IMR-90 (cell line): ENCODE results near the gene INCA1. TPM values are rescaled to one million over a fixed set of nuclear protein-coding genes. Genes with fewer than 3 reads are reported as not detected.

Experiments used
- ATAC-seq: fragments of 200-7000 bp; cut with Tn5 transposase; 2 replicates; pipeline ENCODE4 v1.9.1; 2020; ENCODE audit warnings: low read depth, mild to moderate bottlenecking, moderate library complexity
- BruUV-seq: library from RNA; stranded (reverse); fragments of 400-500 nt; replicated peaks from 2 replicates; lab custom pipeline; 2021; lab: Mats Ljungman, UMichigan
- CTCF ChIA-PET: fragments of 300-600 bp; formaldehyde crosslinking; extraction: SDS; loops from one replicate; lab custom pipeline; 2021; ENCODE audit warnings: antibody characterized with exemption; lab: Yijun Ruan, JAX
- POLR2A ChIA-PET: fragments of 300-600 bp; sonication (Branson Sonifier 250); formaldehyde crosslinking; loops from one replicate; lab custom pipeline; 2022; ENCODE audit warnings: antibody characterized with exemption; ENCODE audit not compliant: unreplicated experiment; lab: Charles Lee
- DNase-seq: peaks from one replicate; pipeline ENCODE4 v3.0.0; 2013
- H2AFZ ChIP-seq: replicated peaks from 2 replicates; pipeline ENCODE3; 2013; ENCODE audit warnings: low read length, mild to moderate bottlenecking; ENCODE audit not compliant: poor library complexity
- H2AK5ac ChIP-seq: 2 replicates; pipeline ENCODE4 v1.6.1; 2013; ENCODE audit warnings: low read depth, low read length, inconsistent platforms
- H2AK9ac ChIP-seq: replicated peaks from 2 replicates; pipeline ENCODE3; 2013; ENCODE audit warnings: mild to moderate bottlenecking, low read depth, low read length, moderate library complexity; ENCODE audit not compliant: poor library complexity
- H2BK120ac ChIP-seq: 2 replicates; pipeline ENCODE4 v1.6.1; 2013; ENCODE audit warnings: low read depth, low read length, inconsistent platforms
- H2BK15ac ChIP-seq: 3 replicates; pipeline ENCODE4 v1.6.1; 2013; ENCODE audit warnings: low read depth, low read length, inconsistent platforms
- H2BK20ac ChIP-seq: 2 replicates; pipeline ENCODE4 v1.6.1; 2013; ENCODE audit warnings: low read depth, mild to moderate bottlenecking, inconsistent platforms, low read length, moderate library complexity
- H2BK5ac ChIP-seq: 2 replicates; pipeline ENCODE4 v1.6.1; 2013; ENCODE audit warnings: mild to moderate bottlenecking, low read depth, low read length, inconsistent platforms; ENCODE audit not compliant: poor library complexity, severe bottlenecking
- H3K14ac ChIP-seq: replicated peaks from 2 replicates; pipeline ENCODE4 v1.6.1; 2013; ENCODE audit warnings: low read depth, low read length, inconsistent platforms
- H3K18ac ChIP-seq: 2 replicates; pipeline ENCODE4 v1.6.1; 2013; ENCODE audit warnings: low read depth, low read length, control low read depth
- H3K23ac ChIP-seq: 2 replicates; pipeline ENCODE4 v1.6.1; 2013; ENCODE audit warnings: low read depth, low read length, inconsistent platforms
- H3K27ac ChIP-seq: 2 replicates; pipeline ENCODE4 v1.5.1; 2013; ENCODE audit warnings: mild to moderate bottlenecking, control low read depth, low read length; ENCODE audit not compliant: insufficient read depth
- H3K27me3 ChIP-seq: 2 replicates; pipeline ENCODE4 v1.6.1; 2013; ENCODE audit warnings: low read length; ENCODE audit not compliant: control insufficient read depth, insufficient read depth
- H3K36me3 ChIP-seq: 2 replicates; pipeline ENCODE4 v1.6.1; 2013; ENCODE audit warnings: low read length, mixed read lengths; ENCODE audit not compliant: control insufficient read depth, insufficient read depth
- H3K4ac ChIP-seq: 2 replicates; pipeline ENCODE4 v1.6.1; 2013; ENCODE audit warnings: low read depth, low read length, inconsistent platforms
- H3K4me1 ChIP-seq: 2 replicates; pipeline ENCODE4 v1.6.1; 2013; ENCODE audit warnings: low read length, mixed read lengths; ENCODE audit not compliant: control insufficient read depth, insufficient read depth
- H3K4me2 ChIP-seq: 2 replicates; pipeline ENCODE4 v1.6.1; 2013; ENCODE audit warnings: low read depth, mild to moderate bottlenecking, control low read depth, low read length, moderate library complexity
- H3K4me3 ChIP-seq: 2 replicates; pipeline ENCODE4 v1.5.1; 2013; ENCODE audit warnings: low read depth, mild to moderate bottlenecking, control low read depth, low read length, moderate library complexity; ENCODE audit not compliant: insufficient read depth
- H3K56ac ChIP-seq: 2 replicates; pipeline ENCODE4 v1.6.1; 2013; ENCODE audit warnings: low read length, inconsistent platforms; ENCODE audit not compliant: insufficient read depth; ENCODE audit errors: extremely low read depth
- H3K79me1 ChIP-seq, 2 experiments: 2 replicates each; pipeline ENCODE4 v1.6.1; 2013; ENCODE audit warnings: low read length in 2 of 2, inconsistent platforms in 1 of 2, low read depth in 1 of 2
- H3K9ac ChIP-seq: 2 replicates; pipeline ENCODE4 v1.6.1; 2013; ENCODE audit warnings: low read depth, low read length, control low read depth
- H3K9me1 ChIP-seq: 2 replicates; pipeline ENCODE4 v1.6.1; 2013; ENCODE audit warnings: low read length, inconsistent platforms; ENCODE audit not compliant: insufficient read depth
- H3K9me3 ChIP-seq: 2 replicates; pipeline ENCODE4 v1.6.1; 2013; ENCODE audit warnings: low read length; ENCODE audit not compliant: control insufficient read depth, insufficient read depth
- H4K20me1 ChIP-seq: 2 replicates; pipeline ENCODE4 v1.6.1; 2013; ENCODE audit warnings: low read length, inconsistent platforms; ENCODE audit not compliant: insufficient read depth
- H4K5ac ChIP-seq: 2 replicates; pipeline ENCODE4 v1.6.1; 2013; ENCODE audit warnings: mild to moderate bottlenecking, low read depth, low read length, control low read depth
- H4K8ac ChIP-seq, 2 experiments: 2 replicates each; pipeline ENCODE4 v1.6.1; 2013; ENCODE audit warnings: low read depth in 2 of 2, low read length in 2 of 2, control low read depth in 1 of 2, inconsistent platforms in 1 of 2
- H4K91ac ChIP-seq: 2 replicates; pipeline ENCODE4 v1.6.1; 2013; ENCODE audit warnings: low read depth, low read length, inconsistent platforms; ENCODE audit not compliant: insufficient read depth
- BHLHE40 ChIP-seq: fragments of 150-350 bp; IDR thresholded peaks from 2 replicates; pipeline ENCODE4 v1.6.1; 2016; ENCODE audit warnings: mild to moderate bottlenecking, low read depth, low read length
- CEBPB ChIP-seq: IDR thresholded peaks from 2 replicates; pipeline ENCODE4 v1.6.1; 2012; ENCODE audit warnings: low read depth, low read length, improper control_type of control experiment
- CHD1 ChIP-seq: IDR thresholded peaks from 2 replicates; pipeline ENCODE4 v1.6.1; 2012; ENCODE audit warnings: low read depth, low read length, improper control_type of control experiment
- ELK1 ChIP-seq: fragments of 150-350 bp; IDR thresholded peaks from 2 replicates; pipeline ENCODE4 v1.6.1; 2016; ENCODE audit warnings: low read depth, mild to moderate bottlenecking, low read length, moderate library complexity, borderline replicate concordance
- FOS ChIP-seq: fragments of 150-350 bp; IDR thresholded peaks from 2 replicates; pipeline ENCODE4 v1.6.1; 2016; ENCODE audit warnings: low read depth, low read length
- MAFK ChIP-seq: IDR thresholded peaks from 2 replicates; pipeline ENCODE4 v1.6.1; 2012; ENCODE audit warnings: low read depth, low read length, improper control_type of control experiment
- MAZ ChIP-seq: IDR thresholded peaks from 2 replicates; pipeline ENCODE4 v1.6.1; 2012; ENCODE audit warnings: low read depth, mild to moderate bottlenecking, low read length, improper control_type of control experiment, moderate library complexity, borderline replicate concordance
- MXI1 ChIP-seq: IDR thresholded peaks from 2 replicates; pipeline ENCODE4 v1.6.1; 2012; ENCODE audit warnings: low read depth, mild to moderate bottlenecking, low read length, moderate library complexity, borderline replicate concordance
- NFE2L2 ChIP-seq: fragments of 150-350 bp; IDR thresholded peaks from 2 replicates; pipeline ENCODE4 v1.6.1; 2016; ENCODE audit warnings: low read depth, mild to moderate bottlenecking, low read length
- POLR2A ChIP-seq: IDR thresholded peaks from 2 replicates; pipeline ENCODE4 v1.6.1; 2012; ENCODE audit warnings: mild to moderate bottlenecking, low read depth, low read length
- RAD21 ChIP-seq: IDR thresholded peaks from 2 replicates; pipeline ENCODE4 v1.6.1; 2012; ENCODE audit warnings: low read length, improper control_type of control experiment
- RCOR1 ChIP-seq: IDR thresholded peaks from 2 replicates; pipeline ENCODE4 v1.6.1; 2012; ENCODE audit warnings: mild to moderate bottlenecking, low read length, improper control_type of control experiment; ENCODE audit not compliant: insufficient replicate concordance
- RFX5 ChIP-seq: IDR thresholded peaks from 2 replicates; pipeline ENCODE4 v1.8.0; 2012; ENCODE audit warnings: low read depth, mild to moderate bottlenecking, low read length, moderate library complexity
- SMC3 ChIP-seq: fragments of 150-350 bp; IDR thresholded peaks from 2 replicates; pipeline ENCODE4 v1.6.1; 2016; ENCODE audit warnings: low read depth, mild to moderate bottlenecking, antibody characterized with exemption, low read length, moderate library complexity
- USF2 ChIP-seq: fragments of 150-350 bp; IDR thresholded peaks from 2 replicates; pipeline ENCODE4 v1.6.1; 2017; ENCODE audit warnings: mild to moderate bottlenecking, antibody characterized with exemption, low read length, low read depth
- WGBS, 2 experiments: methylation state at CpG; one replicate each; pipeline versions ENCODE4 v1.1.5 to v1.1.7; 2013; ENCODE audit warnings: missing lambda C conversion rate in 2 of 2; ENCODE audit not compliant: insufficient read length in 1 of 2; ENCODE audit errors: extremely low coverage in 2 of 2; 5-methylcytosine and 5-hydroxymethylcytosine counted together
- dilution Hi-C: fragments of 300-500 bp; cut with HindIII; formaldehyde crosslinking; loops from one replicate; pipeline ENCODE4 v1.14.3; 2018; ENCODE audit warnings: low sequenced_read_pairs; ENCODE audit not compliant: unreplicated experiment
- in situ Hi-C: fragments of 300-500 bp; cut with MboI; formaldehyde crosslinking; loops from 3 replicates; pipeline ENCODE4 v1.14.3; 2019; ENCODE audit warnings: low sequenced_read_pairs, inconsistent platforms, mixed read lengths
- intact Hi-C: fragments of 100-400 bp; cut with micrococcal nuclease; formaldehyde crosslinking; loops from 2 replicates; pipeline ENCODE4 v1.10.0; 2022
- polyA plus RNA-seq, 3 experiments: library from polyadenylated mRNA; depleted of rRNA; stranded (reverse); fragments of >200 nt; gene quantifications; 2 replicates each; pipeline ENCODE4 v1.2.3, GENCODE V29; 2012; ENCODE audit warnings: low replicate concordance in 1 of 3
- total RNA-seq: library from RNA; depleted of rRNA; stranded (reverse); fragments of >200 nt; gene quantifications from 2 replicates; pipeline ENCODE4 v1.2.3, GENCODE V29; 2012
- TF ChIP-seq, protein P1 (sequence below): conservative IDR thresholded peaks from 2 replicates; pipeline ENCODE4 v1.5.1; 2012; ENCODE audit warnings: mild to moderate bottlenecking, low read depth, low read length, improper control_type of control experiment

INCA1 gene
- total and polyA plus RNA-seq, 2 of the 4 experiments (the other 2 are of a cell fraction): 0.18 to 0.51 TPM

- dilution Hi-C loops: no loop called here
- H3K27ac ChIP-seq: no peak overlapping the region
- H3K36me3 ChIP-seq: peaks cover 40% of the 10 kb centered on the region
- H4K20me1 ChIP-seq: peaks cover 9% of the 10 kb centered on the region; the same call in 1 of the 2 replicates
- no peak overlapping the region for H3K4ac ChIP-seq
- peaks cover 4% of the 10 kb centered on the region for H3K9me1 ChIP-seq
- intact Hi-C loops: no loop called here
- H3K14ac ChIP-seq: no peak overlapping the region
- ATAC-seq (no peak), DNase-seq (no peak)
- WGBS, 2 experiments: no CpG with 5 or more reads among the region's 4 CpGs
- no TSS peak for BruUV-seq
- CTCF ChIA-PET: no interaction called here
- H3K56ac ChIP-seq: no peak overlapping the region
- H3K23ac ChIP-seq: no peak overlapping the region
- no peak overlapping the region for H3K18ac ChIP-seq
- H4K5ac ChIP-seq: no peak overlapping the region
- H2BK120ac ChIP-seq: no peak overlapping the region
- H3K79me1 ChIP-seq: no peaks in the 10 kb centered on the region
- H2BK15ac ChIP-seq: no peak overlapping the region
- POLR2A ChIA-PET: no interaction called here
- H3K27me3 ChIP-seq: no peaks in the 10 kb centered on the region
- H3K9ac ChIP-seq: no peak overlapping the region
- H2BK20ac ChIP-seq: no peak overlapping the region
- H2AK5ac ChIP-seq: no peak overlapping the region
- H2BK5ac ChIP-seq: no peak overlapping the region
- H3K4me1 ChIP-seq: no peaks in the 10 kb centered on the region
- H2AFZ ChIP-seq: no peak overlapping the region
- no peak overlapping the region for H4K8ac ChIP-seq
- no peak overlapping the region for H3K4me2 ChIP-seq
- TF ChIP-seq MAFK (no peak), USF2 (no peak), RFX5 (no peak), CHD1 (no peak), RCOR1 (no peak), SMC3 (no peak), NFE2L2 (no peak), MXI1 (no peak), ELK1 (no peak), BHLHE40 (no peak), MAZ (no peak), FOS (no peak), RAD21 (no peak), POLR2A (no peak), CEBPB (no peak)
- TF ChIP-seq, protein P1, sequence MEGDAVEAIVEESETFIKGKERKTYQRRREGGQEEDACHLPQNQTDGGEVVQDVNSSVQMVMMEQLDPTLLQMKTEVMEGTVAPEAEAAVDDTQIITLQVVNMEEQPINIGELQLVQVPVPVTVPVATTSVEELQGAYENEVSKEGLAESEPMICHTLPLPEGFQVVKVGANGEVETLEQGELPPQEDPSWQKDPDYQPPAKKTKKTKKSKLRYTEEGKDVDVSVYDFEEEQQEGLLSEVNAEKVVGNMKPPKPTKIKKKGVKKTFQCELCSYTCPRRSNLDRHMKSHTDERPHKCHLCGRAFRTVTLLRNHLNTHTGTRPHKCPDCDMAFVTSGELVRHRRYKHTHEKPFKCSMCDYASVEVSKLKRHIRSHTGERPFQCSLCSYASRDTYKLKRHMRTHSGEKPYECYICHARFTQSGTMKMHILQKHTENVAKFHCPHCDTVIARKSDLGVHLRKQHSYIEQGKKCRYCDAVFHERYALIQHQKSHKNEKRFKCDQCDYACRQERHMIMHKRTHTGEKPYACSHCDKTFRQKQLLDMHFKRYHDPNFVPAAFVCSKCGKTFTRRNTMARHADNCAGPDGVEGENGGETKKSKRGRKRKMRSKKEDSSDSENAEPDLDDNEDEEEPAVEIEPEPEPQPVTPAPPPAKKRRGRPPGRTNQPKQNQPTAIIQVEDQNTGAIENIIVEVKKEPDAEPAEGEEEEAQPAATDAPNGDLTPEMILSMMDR: no peak
- H4K91ac ChIP-seq: no peak overlapping the region
- no peaks in the 10 kb centered on the region for H3K9me3 ChIP-seq
- no peak overlapping the region for H3K4me3 ChIP-seq
- H2AK9ac ChIP-seq: no peak overlapping the region
- in situ Hi-C loops: no loop called here
Measured at GRCh38 chr17:5024604-5025003, 27.3 kb upstream of the INCA1 start.
